ENCODE data around the gene DBF4.

DNA sequence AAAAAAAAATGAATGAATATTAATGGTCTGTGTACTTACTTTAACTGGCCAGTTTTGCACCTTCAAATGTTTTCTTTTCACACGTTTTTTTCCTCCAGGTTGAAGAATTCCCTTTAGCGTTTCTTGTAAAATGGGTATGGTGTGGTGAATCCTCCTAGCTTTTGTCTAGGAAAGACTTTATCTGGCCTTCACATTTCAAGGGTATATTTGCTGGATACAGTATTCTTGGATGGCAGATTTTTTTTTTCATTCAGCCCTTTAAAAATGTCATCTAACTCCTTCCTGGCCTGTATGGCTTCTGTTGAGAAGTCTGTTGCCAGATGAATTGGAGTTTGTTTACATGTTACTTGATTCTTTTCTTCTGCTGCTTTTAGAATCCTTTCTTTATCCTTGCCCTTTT is 10.2 kb upstream of the DBF4 start:
- TF ChIP-seq, protein P1, sequence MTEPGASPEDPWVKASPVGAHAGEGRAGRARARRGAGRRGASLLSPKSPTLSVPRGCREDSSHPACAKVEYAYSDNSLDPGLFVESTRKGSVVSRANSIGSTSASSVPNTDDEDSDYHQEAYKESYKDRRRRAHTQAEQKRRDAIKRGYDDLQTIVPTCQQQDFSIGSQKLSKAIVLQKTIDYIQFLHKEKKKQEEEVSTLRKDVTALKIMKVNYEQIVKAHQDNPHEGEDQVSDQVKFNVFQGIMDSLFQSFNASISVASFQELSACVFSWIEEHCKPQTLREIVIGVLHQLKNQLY (CRISPR knock-in tag; conservative IDR thresholded peaks at IDR 0.05), result no peak
- TF ChIP-seq, protein P2, sequence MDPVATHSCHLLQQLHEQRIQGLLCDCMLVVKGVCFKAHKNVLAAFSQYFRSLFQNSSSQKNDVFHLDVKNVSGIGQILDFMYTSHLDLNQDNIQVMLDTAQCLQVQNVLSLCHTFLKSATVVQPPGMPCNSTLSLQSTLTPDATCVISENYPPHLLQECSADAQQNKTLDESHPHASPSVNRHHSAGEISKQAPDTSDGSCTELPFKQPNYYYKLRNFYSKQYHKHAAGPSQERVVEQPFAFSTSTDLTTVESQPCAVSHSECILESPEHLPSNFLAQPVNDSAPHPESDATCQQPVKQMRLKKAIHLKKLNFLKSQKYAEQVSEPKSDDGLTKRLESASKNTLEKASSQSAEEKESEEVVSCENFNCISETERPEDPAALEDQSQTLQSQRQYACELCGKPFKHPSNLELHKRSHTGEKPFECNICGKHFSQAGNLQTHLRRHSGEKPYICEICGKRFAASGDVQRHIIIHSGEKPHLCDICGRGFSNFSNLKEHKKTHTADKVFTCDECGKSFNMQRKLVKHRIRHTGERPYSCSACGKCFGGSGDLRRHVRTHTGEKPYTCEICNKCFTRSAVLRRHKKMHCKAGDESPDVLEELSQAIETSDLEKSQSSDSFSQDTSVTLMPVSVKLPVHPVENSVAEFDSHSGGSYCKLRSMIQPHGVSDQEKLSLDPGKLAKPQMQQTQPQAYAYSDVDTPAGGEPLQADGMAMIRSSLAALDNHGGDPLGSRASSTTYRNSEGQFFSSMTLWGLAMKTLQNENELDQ (CRISPR knock-in tag; IDR thresholded peaks at IDR 0.05; ENCODE audit: borderline replicate concordance), result no peak
- no peak for TF ChIP-seq JUN (IDR thresholded peaks at IDR 0.05; ENCODE audit: borderline replicate concordance, low read depth, low read length)
- TF ChIP-seq JUN (CRISPR knock-in tag; IDR thresholded peaks at IDR 0.05; ENCODE audit: borderline replicate concordance), result no peak
- TF ChIP-seq ZNF76 (CRISPR knock-in tag; IDR thresholded peaks at IDR 0.05; ENCODE audit: borderline replicate concordance), result no peak
- TF ChIP-seq, protein P3, sequence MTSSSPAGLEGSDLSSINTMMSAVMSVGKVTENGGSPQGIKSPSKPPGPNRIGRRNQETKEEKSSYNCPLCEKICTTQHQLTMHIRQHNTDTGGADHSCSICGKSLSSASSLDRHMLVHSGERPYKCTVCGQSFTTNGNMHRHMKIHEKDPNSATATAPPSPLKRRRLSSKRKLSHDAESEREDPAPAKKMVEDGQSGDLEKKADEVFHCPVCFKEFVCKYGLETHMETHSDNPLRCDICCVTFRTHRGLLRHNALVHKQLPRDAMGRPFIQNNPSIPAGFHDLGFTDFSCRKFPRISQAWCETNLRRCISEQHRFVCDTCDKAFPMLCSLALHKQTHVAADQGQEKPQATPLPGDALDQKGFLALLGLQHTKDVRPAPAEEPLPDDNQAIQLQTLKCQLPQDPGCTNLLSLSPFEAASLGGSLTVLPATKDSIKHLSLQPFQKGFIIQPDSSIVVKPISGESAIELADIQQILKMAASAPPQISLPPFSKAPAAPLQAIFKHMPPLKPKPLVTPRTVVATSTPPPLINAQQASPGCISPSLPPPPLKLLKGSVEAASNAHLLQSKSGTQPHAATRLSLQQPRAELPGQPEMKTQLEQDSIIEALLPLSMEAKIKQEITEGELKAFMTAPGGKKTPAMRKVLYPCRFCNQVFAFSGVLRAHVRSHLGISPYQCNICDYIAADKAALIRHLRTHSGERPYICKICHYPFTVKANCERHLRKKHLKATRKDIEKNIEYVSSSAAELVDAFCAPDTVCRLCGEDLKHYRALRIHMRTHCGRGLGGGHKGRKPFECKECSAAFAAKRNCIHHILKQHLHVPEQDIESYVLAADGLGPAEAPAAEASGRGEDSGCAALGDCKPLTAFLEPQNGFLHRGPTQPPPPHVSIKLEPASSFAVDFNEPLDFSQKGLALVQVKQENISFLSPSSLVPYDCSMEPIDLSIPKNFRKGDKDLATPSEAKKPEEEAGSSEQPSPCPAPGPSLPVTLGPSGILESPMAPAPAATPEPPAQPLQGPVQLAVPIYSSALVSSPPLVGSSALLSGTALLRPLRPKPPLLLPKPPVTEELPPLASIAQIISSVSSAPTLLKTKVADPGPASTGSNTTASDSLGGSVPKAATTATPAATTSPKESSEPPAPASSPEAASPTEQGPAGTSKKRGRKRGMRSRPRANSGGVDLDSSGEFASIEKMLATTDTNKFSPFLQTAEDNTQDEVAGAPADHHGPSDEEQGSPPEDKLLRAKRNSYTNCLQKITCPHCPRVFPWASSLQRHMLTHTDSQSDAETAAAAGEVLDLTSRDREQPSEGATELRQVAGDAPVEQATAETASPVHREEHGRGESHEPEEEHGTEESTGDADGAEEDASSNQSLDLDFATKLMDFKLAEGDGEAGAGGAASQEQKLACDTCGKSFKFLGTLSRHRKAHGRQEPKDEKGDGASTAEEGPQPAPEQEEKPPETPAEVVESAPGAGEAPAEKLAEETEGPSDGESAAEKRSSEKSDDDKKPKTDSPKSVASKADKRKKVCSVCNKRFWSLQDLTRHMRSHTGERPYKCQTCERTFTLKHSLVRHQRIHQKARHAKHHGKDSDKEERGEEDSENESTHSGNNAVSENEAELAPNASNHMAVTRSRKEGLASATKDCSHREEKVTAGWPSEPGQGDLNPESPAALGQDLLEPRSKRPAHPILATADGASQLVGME (CRISPR knock-in tag; IDR thresholded peaks at IDR 0.05), result no peak
- TF ChIP-seq, protein P4, sequence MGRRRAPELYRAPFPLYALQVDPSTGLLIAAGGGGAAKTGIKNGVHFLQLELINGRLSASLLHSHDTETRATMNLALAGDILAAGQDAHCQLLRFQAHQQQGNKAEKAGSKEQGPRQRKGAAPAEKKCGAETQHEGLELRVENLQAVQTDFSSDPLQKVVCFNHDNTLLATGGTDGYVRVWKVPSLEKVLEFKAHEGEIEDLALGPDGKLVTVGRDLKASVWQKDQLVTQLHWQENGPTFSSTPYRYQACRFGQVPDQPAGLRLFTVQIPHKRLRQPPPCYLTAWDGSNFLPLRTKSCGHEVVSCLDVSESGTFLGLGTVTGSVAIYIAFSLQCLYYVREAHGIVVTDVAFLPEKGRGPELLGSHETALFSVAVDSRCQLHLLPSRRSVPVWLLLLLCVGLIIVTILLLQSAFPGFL (CRISPR knock-in tag; IDR thresholded peaks at IDR 0.05), result no peak
- no peak for TF ChIP-seq EGR1 (conservative IDR thresholded peaks at IDR 0.05)
- TF ChIP-seq POLR2AphosphoS5 (IDR thresholded peaks at IDR 0.05; ENCODE audit: control insufficient read depth, insufficient read depth, low read depth, low read length), result no peak
- TF ChIP-seq, protein P5, sequence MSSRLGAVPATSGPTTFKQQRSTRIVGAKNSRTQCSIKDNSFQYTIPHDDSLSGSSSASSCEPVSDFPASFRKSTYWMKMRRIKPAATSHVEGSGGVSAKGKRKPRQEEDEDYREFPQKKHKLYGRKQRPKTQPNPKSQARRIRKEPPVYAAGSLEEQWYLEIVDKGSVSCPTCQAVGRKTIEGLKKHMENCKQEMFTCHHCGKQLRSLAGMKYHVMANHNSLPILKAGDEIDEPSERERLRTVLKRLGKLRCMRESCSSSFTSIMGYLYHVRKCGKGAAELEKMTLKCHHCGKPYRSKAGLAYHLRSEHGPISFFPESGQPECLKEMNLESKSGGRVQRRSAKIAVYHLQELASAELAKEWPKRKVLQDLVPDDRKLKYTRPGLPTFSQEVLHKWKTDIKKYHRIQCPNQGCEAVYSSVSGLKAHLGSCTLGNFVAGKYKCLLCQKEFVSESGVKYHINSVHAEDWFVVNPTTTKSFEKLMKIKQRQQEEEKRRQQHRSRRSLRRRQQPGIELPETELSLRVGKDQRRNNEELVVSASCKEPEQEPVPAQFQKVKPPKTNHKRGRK (tag; IDR thresholded peaks at IDR 0.05), result no peak
- TF ChIP-seq CSDE1 (IDR thresholded peaks at IDR 0.05), result no peak
- TF ChIP-seq ZNF239 (CRISPR knock-in tag; IDR thresholded peaks at IDR 0.05), result no peak
- TF ChIP-seq, protein P6, sequence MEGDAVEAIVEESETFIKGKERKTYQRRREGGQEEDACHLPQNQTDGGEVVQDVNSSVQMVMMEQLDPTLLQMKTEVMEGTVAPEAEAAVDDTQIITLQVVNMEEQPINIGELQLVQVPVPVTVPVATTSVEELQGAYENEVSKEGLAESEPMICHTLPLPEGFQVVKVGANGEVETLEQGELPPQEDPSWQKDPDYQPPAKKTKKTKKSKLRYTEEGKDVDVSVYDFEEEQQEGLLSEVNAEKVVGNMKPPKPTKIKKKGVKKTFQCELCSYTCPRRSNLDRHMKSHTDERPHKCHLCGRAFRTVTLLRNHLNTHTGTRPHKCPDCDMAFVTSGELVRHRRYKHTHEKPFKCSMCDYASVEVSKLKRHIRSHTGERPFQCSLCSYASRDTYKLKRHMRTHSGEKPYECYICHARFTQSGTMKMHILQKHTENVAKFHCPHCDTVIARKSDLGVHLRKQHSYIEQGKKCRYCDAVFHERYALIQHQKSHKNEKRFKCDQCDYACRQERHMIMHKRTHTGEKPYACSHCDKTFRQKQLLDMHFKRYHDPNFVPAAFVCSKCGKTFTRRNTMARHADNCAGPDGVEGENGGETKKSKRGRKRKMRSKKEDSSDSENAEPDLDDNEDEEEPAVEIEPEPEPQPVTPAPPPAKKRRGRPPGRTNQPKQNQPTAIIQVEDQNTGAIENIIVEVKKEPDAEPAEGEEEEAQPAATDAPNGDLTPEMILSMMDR (IDR thresholded peaks at IDR 0.05 in 2 of 3, conservative IDR thresholded peaks at IDR 0.05 in 1 of 3; ENCODE audit: insufficient read depth in 2 of 3, low read depth in 1 of 3, low read length in 3 of 3), result no peak
- TF ChIP-seq, protein P7, sequence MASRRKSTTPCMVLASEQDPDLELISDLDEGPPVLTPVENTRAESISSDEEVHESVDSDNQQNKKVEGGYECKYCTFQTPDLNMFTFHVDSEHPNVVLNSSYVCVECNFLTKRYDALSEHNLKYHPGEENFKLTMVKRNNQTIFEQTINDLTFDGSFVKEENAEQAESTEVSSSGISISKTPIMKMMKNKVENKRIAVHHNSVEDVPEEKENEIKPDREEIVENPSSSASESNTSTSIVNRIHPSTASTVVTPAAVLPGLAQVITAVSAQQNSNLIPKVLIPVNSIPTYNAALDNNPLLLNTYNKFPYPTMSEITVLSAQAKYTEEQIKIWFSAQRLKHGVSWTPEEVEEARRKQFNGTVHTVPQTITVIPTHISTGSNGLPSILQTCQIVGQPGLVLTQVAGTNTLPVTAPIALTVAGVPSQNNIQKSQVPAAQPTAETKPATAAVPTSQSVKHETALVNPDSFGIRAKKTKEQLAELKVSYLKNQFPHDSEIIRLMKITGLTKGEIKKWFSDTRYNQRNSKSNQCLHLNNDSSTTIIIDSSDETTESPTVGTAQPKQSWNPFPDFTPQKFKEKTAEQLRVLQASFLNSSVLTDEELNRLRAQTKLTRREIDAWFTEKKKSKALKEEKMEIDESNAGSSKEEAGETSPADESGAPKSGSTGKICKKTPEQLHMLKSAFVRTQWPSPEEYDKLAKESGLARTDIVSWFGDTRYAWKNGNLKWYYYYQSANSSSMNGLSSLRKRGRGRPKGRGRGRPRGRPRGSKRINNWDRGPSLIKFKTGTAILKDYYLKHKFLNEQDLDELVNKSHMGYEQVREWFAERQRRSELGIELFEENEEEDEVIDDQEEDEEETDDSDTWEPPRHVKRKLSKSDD (conservative IDR thresholded peaks at IDR 0.05; ENCODE audit: low read length), result no peak
- no peak for TF ChIP-seq PHTF2 (CRISPR knock-in tag; IDR thresholded peaks at IDR 0.05)

Data from K562 (cell line).